ENCODE measurements around the gene CORO2B. TPM values are rescaled to one million over a fixed set of nuclear protein-coding genes. Genes with fewer than 3 reads are reported as not detected.

Gene CORO2B
- total and polyA plus RNA-seq, 2 experiments from 2014 or later, result 2.9 to 3.0 TPM

- Histone ChIP-seq H3K36me3 (no peaks in the 10 kb centered on the region), H3K9me3 (ENCODE audit: low read depth) (no peaks in the 10 kb centered on the region), H3K4me3 (no peak overlapping the region), H3K27me3 (no peaks in the 10 kb centered on the region), H3K27ac (no peak overlapping the region), H3K4me1 (ENCODE audit: low read depth) (peaks cover 13% of the 10 kb centered on the region)
- TF ChIP-seq, protein P1, sequence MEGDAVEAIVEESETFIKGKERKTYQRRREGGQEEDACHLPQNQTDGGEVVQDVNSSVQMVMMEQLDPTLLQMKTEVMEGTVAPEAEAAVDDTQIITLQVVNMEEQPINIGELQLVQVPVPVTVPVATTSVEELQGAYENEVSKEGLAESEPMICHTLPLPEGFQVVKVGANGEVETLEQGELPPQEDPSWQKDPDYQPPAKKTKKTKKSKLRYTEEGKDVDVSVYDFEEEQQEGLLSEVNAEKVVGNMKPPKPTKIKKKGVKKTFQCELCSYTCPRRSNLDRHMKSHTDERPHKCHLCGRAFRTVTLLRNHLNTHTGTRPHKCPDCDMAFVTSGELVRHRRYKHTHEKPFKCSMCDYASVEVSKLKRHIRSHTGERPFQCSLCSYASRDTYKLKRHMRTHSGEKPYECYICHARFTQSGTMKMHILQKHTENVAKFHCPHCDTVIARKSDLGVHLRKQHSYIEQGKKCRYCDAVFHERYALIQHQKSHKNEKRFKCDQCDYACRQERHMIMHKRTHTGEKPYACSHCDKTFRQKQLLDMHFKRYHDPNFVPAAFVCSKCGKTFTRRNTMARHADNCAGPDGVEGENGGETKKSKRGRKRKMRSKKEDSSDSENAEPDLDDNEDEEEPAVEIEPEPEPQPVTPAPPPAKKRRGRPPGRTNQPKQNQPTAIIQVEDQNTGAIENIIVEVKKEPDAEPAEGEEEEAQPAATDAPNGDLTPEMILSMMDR (IDR thresholded peaks at IDR 0.05; ENCODE audit: low read depth, low read length), result no peak
- no peak for DNase-seq (ENCODE audit: low read depth in 1 of 2, low spot score in 1 of 2)
Observed at GRCh38 chr15:68590721-68591389, 12.1 kb downstream of the CORO2B start.

- no peaks in the 10 kb centered on the region for H3K9me3 ChIP-seq (ENCODE audit: low read depth)
Observed at GRCh38 chr15:68592054-68592453, 13.3 kb downstream of the CORO2B start.

DNA sequence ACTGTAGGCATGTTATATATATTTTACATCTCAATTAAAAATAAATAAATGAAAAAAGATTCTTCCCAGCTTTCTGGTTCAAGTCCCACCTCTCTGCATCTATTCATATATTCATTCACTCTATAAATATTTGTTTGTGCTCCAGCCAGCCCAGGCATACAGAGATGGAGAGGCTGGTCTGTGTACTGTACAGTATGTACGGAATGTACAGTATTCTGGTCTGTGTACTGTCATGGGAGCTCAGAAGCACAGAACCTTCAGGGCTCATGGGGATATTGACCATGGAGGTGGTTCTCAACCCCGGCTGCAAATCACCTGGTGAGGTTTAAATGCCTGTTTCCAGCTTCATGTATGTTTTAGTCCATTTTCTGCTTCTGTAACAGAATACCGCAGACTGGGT, 13.8 kb downstream of the CORO2B start:
- H3K27me3 ChIP-seq, result no peaks in the 10 kb centered on the region
- H3K4me1 ChIP-seq (ENCODE audit: low read depth), result peaks cover 10% of the 10 kb centered on the region
- H3K4me3 ChIP-seq, result no peak overlapping the region
- no peak overlapping the region for H3K27ac ChIP-seq
- TF ChIP-seq, protein P1 (IDR thresholded peaks at IDR 0.05; ENCODE audit: low read depth, low read length), result no peak
- H3K36me3 ChIP-seq, result no peaks in the 10 kb centered on the region
- no peak for DNase-seq (ENCODE audit: low read depth in 1 of 2, low spot score in 1 of 2)
- no peaks in the 10 kb centered on the region for H3K9me3 ChIP-seq (ENCODE audit: low read depth)

More at GRCh38 chr15:68592054-68592453, 13.3 kb downstream of the CORO2B start:
- Histone ChIP-seq H3K27ac (no peak overlapping the region), H3K4me1 (ENCODE audit: low read depth) (peaks cover 13% of the 10 kb centered on the region), H3K27me3 (no peaks in the 10 kb centered on the region), H3K36me3 (no peaks in the 10 kb centered on the region), H3K4me3 (no peak overlapping the region)
- peak in 1 of 2 donors; percentile 42 for DNase-seq (ENCODE audit: low read depth in 1 of 2, low spot score in 1 of 2)
- TF ChIP-seq, protein P1 (IDR thresholded peaks at IDR 0.05; ENCODE audit: low read depth, low read length), result no peak

- no peak for DNase-seq (ENCODE audit: low read depth in 1 of 2, low spot score in 1 of 2)
- Histone ChIP-seq H3K4me1 (ENCODE audit: low read depth) (peaks cover 10% of the 10 kb centered on the region), H3K27ac (no peak overlapping the region), H3K27me3 (no peaks in the 10 kb centered on the region), H3K36me3 (no peaks in the 10 kb centered on the region), H3K4me3 (no peak overlapping the region), H3K9me3 (ENCODE audit: low read depth) (no peaks in the 10 kb centered on the region)
- TF ChIP-seq, protein P1 (IDR thresholded peaks at IDR 0.05; ENCODE audit: low read depth, low read length), result no peak
Observed at GRCh38 chr15:68593341-68593740, 14.5 kb downstream of the CORO2B start.

- TF ChIP-seq, protein P1 (IDR thresholded peaks at IDR 0.05; ENCODE audit: low read depth, low read length), result no peak
- Histone ChIP-seq H3K9me3 (ENCODE audit: low read depth) (no peaks in the 10 kb centered on the region), H3K4me1 (ENCODE audit: low read depth) (peaks cover 8% of the 10 kb centered on the region), H3K4me3 (no peak overlapping the region), H3K36me3 (no peaks in the 10 kb centered on the region), H3K27ac (no peak overlapping the region), H3K27me3 (no peaks in the 10 kb centered on the region)
- no peak for DNase-seq (ENCODE audit: low read depth in 1 of 2, low spot score in 1 of 2)
Observed at GRCh38 chr15:68593828-68594532, 15.2 kb downstream of the CORO2B start.

All from cardiac muscle cell (in vitro differentiated cells and primary cell).